GM19395 (cell line): ENCODE results near the gene PSME3IP1.
"Not testable (repeated sequence)": the region's sequence is repeated elsewhere in the genome, so short reads cannot be mapped to it uniquely, and the experiment has no call there.

ENCODE experiments used
- ATAC-seq: cut with Tn5 transposase; IDR thresholded peaks from one replicate; pipeline ENCODE4 v1.9.1; 2021; ENCODE audit warnings: mild to moderate bottlenecking, moderate library complexity; ENCODE audit not compliant: unreplicated experiment

Gene PSME3IP1

GRCh38 chr16:57125969-57126368 is 59.9 kb downstream of the PSME3IP1 start:
- no peak for ATAC-seq

- ATAC-seq: no peak
Observed at GRCh38 chr16:57125376-57125775, 60.5 kb downstream of the PSME3IP1 start.

- ATAC-seq: no peak
Observed at GRCh38 chr16:57123974-57124674, 61.7 kb downstream of the PSME3IP1 start.

DNA sequence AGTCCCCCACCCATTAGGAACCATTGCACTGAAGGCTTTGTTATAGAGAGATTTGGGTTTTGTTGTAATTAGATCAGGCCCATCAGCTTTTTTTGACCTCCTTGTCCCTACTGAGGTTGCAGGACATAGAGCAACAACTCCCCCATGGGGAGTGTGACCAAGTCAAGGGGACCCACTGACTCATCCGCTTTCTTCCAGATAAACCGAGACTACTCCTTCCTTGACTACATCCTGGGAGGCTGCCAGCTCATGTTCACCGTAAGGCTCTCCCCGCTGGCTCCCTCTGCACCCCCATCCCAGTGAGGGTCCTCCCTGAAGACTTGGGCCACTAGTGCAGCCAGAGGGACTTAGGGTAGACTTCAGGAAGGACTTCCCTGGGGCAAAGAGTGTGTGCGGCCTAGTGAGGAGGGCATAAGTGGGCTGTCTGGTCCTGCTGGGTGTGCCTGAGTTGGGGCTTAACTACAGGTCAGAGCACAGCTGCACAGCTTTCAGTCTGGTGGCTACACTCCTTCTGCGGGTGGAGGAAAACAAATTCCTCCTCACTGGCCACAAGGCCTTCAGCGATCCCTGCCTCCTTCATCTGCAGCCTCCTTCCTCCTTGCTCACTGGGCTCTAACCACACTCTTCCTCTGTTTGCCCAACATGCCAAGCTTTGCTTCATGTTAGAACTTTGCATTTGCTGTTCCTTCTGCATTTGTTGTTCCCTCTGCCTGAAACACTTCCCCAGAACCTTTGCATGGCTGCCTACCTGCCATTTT is 62.4 kb downstream of the PSME3IP1 start:
- ATAC-seq: no peak

DNA sequence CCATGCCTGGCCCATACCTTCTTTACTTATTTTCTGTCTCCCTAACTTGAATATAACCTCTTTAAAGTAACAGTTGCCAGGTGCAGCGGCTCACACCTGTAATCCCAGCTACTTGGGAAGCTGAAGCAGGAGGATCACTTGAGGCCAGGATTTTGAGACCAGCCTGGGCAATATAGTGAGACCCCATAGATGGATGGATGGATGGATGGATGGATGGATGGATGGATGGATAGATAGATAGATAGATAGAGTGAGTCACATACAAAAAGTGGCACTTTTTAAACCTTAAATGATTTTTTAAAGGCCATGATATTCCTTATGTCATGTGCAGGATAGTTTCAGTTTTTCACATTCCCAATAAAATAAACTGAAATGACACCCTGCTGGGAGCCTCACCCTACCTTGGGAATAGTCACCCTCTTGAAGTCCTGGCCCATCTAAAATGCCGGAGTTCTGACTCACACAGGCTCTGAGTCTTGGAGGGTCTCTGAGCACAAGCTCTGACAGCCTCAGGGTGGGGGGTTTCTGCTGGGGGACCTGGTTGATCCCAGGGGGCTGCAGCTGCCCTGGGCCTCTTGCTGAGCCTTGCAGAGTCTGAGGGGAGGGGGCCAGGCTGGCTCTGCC is 67.3 kb downstream of the PSME3IP1 start:
- no peak for ATAC-seq

GRCh38 chr16:57115514-57116182 is 70.2 kb downstream of the PSME3IP1 start:
- no peak for ATAC-seq

GRCh38 chr16:57115168-57115513 is 70.7 kb downstream of the PSME3IP1 start:
- no peak for ATAC-seq

GRCh38 chr16:57113664-57114063 is 72.2 kb downstream of the PSME3IP1 start:
- no peak for ATAC-seq

GRCh38 chr16:57113042-57113453 is 72.8 kb downstream of the PSME3IP1 start:
- ATAC-seq: no peak

DNA sequence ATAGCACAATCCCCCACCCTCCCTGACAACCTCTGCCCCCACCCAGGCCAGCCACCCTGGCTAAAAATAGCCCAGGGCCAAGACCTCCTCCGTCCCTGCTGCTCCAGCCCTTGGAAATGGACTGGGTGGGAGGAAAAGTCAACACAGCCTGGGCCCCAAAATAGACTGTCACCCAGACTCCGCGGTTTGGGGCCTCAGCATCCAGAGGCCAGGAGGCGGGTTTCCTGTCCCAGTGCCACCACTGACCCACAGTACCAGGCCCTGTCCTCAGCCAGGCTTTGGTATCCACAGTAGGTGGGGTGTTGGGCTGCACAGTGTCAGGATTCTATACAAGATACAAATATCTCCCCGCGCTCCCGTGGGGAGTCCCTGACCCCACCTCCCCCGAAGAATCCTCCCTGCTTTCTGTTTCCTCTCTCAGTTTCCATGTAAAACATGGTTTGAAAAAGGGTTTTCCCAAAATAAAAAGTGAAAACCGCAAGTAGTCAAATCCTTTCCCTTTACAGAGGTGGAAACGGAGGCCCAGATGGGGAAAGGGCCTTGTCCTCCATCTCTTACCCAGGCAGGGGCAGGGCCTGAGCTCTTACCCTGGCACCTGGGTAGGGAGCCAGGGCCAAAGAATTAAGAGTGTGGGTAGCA is 73.3 kb downstream of the PSME3IP1 start:
- ATAC-seq: no peak

DNA sequence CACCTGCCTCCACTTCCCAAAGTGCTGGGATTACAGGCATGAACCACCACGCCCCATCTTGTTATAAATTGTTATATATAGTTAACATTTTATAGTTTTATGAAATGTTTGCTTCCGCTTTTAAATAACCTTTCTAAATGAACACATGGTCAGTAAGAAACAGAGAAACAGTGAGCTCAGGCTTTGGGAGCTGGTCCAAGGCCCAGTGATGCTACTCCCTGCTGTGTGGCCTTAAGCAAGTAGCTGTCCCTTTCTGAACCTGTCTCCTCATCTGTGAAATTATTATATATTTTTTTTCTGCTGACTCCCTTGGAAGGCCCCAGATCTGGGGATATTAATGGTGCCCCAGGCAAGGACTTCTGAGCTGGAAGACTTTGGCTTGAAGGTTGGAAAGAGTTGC is 74.4 kb downstream of the PSME3IP1 start:
- ATAC-seq: no peak

DNA sequence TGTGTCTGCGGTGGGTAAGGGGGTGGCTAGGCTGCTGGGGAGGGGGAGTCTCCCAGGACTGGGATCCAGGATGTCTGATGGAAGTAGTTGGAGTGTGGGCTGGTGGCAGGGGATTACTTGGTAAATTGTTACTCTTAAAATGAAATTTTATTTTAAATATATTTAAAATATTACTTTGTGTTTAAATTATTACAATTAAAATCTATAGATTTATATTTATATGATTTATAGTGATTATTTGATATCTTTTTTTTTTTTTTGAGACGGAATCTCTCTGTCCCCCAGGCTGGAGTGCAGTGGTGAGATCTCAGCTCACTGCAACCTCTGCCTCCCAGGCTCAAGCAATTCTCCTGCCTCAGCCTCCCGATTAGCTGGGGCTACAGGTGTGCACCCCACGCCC is 74.9 kb downstream of the PSME3IP1 start:
- no peak for ATAC-seq

GRCh38 chr16:57109259-57110105 is 76.4 kb downstream of the PSME3IP1 start:
- not testable (repeated sequence) for ATAC-seq

DNA sequence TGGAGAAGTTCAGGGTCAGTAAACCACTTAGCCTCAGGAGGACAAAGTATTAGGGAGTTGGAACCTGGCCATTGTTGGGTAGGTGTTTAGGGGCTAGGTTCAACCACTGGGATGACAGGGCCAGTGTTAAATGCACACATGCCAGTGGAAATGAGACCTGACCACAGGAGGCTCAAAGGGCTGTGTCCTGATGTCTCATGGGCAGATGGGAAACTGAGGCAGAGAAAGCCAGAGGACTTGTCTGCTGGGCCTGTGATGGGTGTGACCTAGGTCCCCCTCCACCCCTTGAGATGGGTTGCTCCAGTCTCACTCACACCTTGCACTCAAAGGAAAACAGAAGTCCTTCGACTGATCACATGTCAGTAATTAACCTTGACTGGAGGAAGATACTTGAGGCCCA is 77.4 kb downstream of the PSME3IP1 start:
- no peak for ATAC-seq

DNA sequence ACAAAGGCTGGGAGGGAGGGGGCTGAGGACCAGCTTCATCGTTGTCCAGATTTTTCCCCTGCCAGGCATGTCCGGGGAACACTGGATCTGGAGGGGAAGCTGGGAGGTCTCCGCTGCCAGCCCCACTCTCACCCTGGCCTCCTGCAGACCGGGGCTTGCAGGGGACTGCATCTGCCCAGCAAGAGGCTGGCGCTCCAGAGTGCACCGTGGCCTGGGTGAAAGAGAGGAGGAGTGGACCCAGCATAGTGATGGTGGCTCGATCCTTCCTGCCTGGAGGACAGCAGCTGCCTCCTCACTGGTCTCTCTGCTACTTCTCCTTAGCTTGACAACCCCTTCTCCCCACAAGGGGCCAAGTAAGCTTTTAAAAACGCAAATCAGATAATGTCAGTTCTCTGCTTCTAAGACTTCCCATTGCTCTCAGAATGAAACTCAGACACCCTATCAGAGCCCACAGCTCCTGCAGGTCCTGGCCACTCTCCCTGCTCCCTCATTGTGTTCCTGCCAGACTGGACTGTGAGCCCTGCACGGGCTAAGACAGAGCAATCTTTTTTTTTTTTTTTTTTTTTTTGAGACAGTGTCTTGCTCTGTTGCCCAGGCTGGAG is 78.4 kb downstream of the PSME3IP1 start:
- ATAC-seq: no peak

DNA sequence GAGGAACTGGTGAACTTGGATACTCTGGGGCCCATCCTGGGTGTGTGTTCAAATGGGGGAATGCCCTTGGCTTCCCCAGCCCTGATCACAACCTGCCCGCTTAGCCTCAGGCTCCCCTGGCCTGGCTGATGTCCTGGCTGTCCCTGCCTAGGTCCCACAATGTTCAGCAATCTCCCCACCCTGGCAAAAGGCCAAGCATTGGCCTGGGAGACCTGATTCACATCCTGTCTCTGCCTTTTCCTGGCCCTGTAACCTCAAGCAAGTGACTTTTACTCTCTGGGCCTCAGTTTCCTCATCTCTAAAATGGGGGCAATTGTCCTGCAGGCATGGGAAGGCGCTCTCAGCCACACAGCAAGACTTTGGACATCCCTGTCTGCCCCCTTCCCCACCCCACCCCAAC is 79.1 kb downstream of the PSME3IP1 start:
- no peak for ATAC-seq

DNA sequence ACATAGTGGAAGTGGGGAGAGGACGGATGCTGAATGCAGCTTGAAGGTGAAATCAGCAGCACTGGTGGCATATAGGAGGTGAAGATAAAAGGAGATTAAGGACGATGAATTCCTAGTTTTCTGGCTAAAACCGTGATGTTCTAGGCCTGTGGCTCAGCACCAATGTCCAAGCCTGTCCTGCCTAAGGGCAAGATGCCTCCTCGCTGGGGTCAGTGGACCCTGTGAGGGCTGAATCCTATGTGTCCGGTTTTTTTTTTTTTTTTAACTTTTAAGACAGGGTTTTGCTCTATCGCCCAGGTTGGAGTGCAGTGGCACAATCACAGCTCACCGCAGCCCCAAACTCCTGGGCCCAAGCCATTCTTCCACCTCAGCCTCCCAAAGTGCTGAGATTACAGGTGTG is 80.7 kb downstream of the PSME3IP1 start:
- no peak for ATAC-seq

DNA sequence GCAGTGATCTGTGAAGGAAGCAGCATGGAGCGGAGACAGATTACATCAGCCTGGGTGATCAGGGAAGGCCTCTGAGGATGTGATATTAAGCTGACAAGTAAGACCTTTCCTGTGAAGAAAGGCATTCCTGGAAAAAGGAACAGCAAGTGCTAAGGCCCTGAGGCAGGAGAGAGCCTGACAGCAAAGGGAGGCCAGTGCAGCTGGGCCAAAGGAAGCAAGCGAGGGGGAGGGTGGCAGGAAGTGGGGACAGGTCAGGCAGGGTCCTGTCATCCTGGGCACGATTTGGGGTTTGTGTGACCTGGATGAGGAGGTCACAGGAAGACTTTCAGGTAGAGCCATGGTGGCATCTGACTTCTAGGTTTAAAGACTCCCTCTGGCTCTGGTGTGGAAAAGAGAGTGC is 81.1 kb downstream of the PSME3IP1 start:
- no peak for ATAC-seq

GRCh38 chr16:57102888-57103851 is 82.7 kb downstream of the PSME3IP1 start:
- ATAC-seq: no peak
